Measurements from ENCODE around the gene ATP1A1.

- TF ChIP-seq EZH2 (IDR thresholded peaks at IDR 0.05; ENCODE audit: borderline replicate concordance, insufficient read depth, low read depth, low read length, poor library complexity, severe bottlenecking) (no peak), CTCF (IDR thresholded peaks at IDR 0.05) (no peak)
Measured at GRCh38 chr1:116404699-116405098, 31.7 kb downstream of the ATP1A1 start.
